Rectal smooth muscle tissue (tissue), 1 donor: Measurements from ENCODE around the gene C14orf132.
"Not testable (repeated sequence)": the region's sequence is repeated elsewhere in the genome, so short reads cannot be mapped to it uniquely, and the experiment has no call there.

Source experiments
- H3K27ac ChIP-seq: one replicate; pipeline ENCODE4 v1.7.0; 2013; ENCODE audit warnings: low read depth, low read length, inconsistent platforms
- H3K27me3 ChIP-seq: one replicate; pipeline ENCODE4 v1.7.0; 2013; ENCODE audit warnings: low read length; ENCODE audit not compliant: control insufficient read depth, insufficient read depth
- H3K36me3 ChIP-seq: one replicate; pipeline ENCODE4 v1.7.0; 2013; ENCODE audit warnings: low read length; ENCODE audit not compliant: control insufficient read depth, insufficient read depth
- H3K4me1 ChIP-seq: one replicate; pipeline ENCODE4 v1.7.0; 2013; ENCODE audit warnings: low read length; ENCODE audit not compliant: control insufficient read depth, insufficient read depth
- H3K4me3 ChIP-seq: one replicate; pipeline ENCODE4 v1.7.0; 2013; ENCODE audit warnings: low read length
- H3K9ac ChIP-seq: one replicate; pipeline ENCODE4 v1.7.0; 2013; ENCODE audit warnings: low read length

The C14orf132 gene

GRCh38 chr14:96069421-96069820, 30.3 kb downstream of the C14orf132 start:
- Histone ChIP-seq H3K27ac (no peak overlapping the region), H3K36me3 (no peaks in the 10 kb centered on the region), H3K9ac (no peak overlapping the region), H3K4me1 (no peaks in the 10 kb centered on the region), H3K27me3 (no peaks in the 10 kb centered on the region), H3K4me3 (no peak overlapping the region)

GRCh38 chr14:96071561-96071960, 32.4 kb downstream of the C14orf132 start:
- H3K27ac ChIP-seq = no peak overlapping the region
- H3K36me3 ChIP-seq = no peaks in the 10 kb centered on the region
- H3K27me3 ChIP-seq = no peaks in the 10 kb centered on the region
- no peaks in the 10 kb centered on the region for H3K4me1 ChIP-seq
- no peak overlapping the region for H3K4me3 ChIP-seq
- H3K9ac ChIP-seq = no peak overlapping the region

GRCh38 chr14:96072076-96072475, 32.9 kb downstream of the C14orf132 start:
- H3K4me3 ChIP-seq = no peak overlapping the region
- H3K27me3 ChIP-seq = no peaks in the 10 kb centered on the region
- no peak overlapping the region for H3K9ac ChIP-seq
- H3K27ac ChIP-seq = no peak overlapping the region
- no peaks in the 10 kb centered on the region for H3K4me1 ChIP-seq
- no peaks in the 10 kb centered on the region for H3K36me3 ChIP-seq

- Histone ChIP-seq H3K36me3 (no peaks in the 10 kb centered on the region), H3K27me3 (no peaks in the 10 kb centered on the region), H3K4me1 (no peaks in the 10 kb centered on the region), H3K9ac (no peak overlapping the region), H3K27ac (no peak overlapping the region), H3K4me3 (no peak overlapping the region)
Observed at GRCh38 chr14:96072746-96073145, 33.6 kb downstream of the C14orf132 start.

- not testable (repeated sequence) for H3K4me1 ChIP-seq, H3K36me3 ChIP-seq, H3K27me3 ChIP-seq, H3K9ac ChIP-seq, H3K4me3 ChIP-seq, H3K27ac ChIP-seq
Observed at GRCh38 chr14:96073260-96074039, 34.3 kb downstream of the C14orf132 start.

- Histone ChIP-seq H3K27me3 (no peaks in the 10 kb centered on the region), H3K27ac (no peak overlapping the region), H3K4me3 (no peak overlapping the region), H3K36me3 (no peaks in the 10 kb centered on the region), H3K4me1 (no peaks in the 10 kb centered on the region), H3K9ac (no peak overlapping the region)
Observed at GRCh38 chr14:96077983-96078624, 38.9 kb downstream of the C14orf132 start.

- no peak overlapping the region for H3K9ac ChIP-seq
- H3K27ac ChIP-seq = no peak overlapping the region
- no peaks in the 10 kb centered on the region for H3K27me3 ChIP-seq
- H3K4me1 ChIP-seq = no peaks in the 10 kb centered on the region
- no peak overlapping the region for H3K4me3 ChIP-seq
- no peaks in the 10 kb centered on the region for H3K36me3 ChIP-seq
Observed at GRCh38 chr14:96078625-96079016, 39.5 kb downstream of the C14orf132 start.

- Histone ChIP-seq H3K4me3 (no peak overlapping the region), H3K4me1 (no peaks in the 10 kb centered on the region), H3K36me3 (no peaks in the 10 kb centered on the region), H3K27ac (no peak overlapping the region), H3K27me3 (no peaks in the 10 kb centered on the region), H3K9ac (no peak overlapping the region)
Observed at GRCh38 chr14:96079066-96079465, 39.9 kb downstream of the C14orf132 start.

- H3K36me3 ChIP-seq = no peaks in the 10 kb centered on the region
- H3K9ac ChIP-seq = no peak overlapping the region
- no peaks in the 10 kb centered on the region for H3K4me1 ChIP-seq
- H3K27ac ChIP-seq = no peak overlapping the region
- no peak overlapping the region for H3K4me3 ChIP-seq
- no peaks in the 10 kb centered on the region for H3K27me3 ChIP-seq
Observed at GRCh38 chr14:96080571-96080970, 41.4 kb downstream of the C14orf132 start.

- H3K36me3 ChIP-seq = no peaks in the 10 kb centered on the region
- no peak overlapping the region for H3K27ac ChIP-seq
- H3K9ac ChIP-seq = no peak overlapping the region
- no peak overlapping the region for H3K4me3 ChIP-seq
- no peaks in the 10 kb centered on the region for H3K4me1 ChIP-seq
- no peaks in the 10 kb centered on the region for H3K27me3 ChIP-seq
Observed at GRCh38 chr14:96081224-96081623, 42.1 kb downstream of the C14orf132 start.

- Histone ChIP-seq H3K4me1 (no peaks in the 10 kb centered on the region), H3K4me3 (no peak overlapping the region), H3K9ac (no peak overlapping the region), H3K27ac (no peak overlapping the region), H3K36me3 (no peaks in the 10 kb centered on the region), H3K27me3 (no peaks in the 10 kb centered on the region)
Observed at GRCh38 chr14:96081767-96082400, 42.7 kb downstream of the C14orf132 start.

GRCh38 chr14:96082420-96083300, 43.5 kb downstream of the C14orf132 start:
- Histone ChIP-seq H3K4me1 (no peaks in the 10 kb centered on the region), H3K4me3 (no peak overlapping the region), H3K27me3 (no peaks in the 10 kb centered on the region), H3K36me3 (no peaks in the 10 kb centered on the region), H3K27ac (no peak overlapping the region), H3K9ac (no peak overlapping the region)
